Tongue (tissue), 2 donors: ENCODE measurements around the gene PTDSS2. TPM values are rescaled to one million over a fixed set of nuclear protein-coding genes. Genes with fewer than 3 reads are reported as not detected.
"Not testable (repeated sequence)": the region's sequence is repeated elsewhere in the genome, so short reads cannot be mapped to it uniquely, and the experiment has no call there.

Experiments
- DNase-seq: peaks from one replicate; pipeline ENCODE4 v3.0.0-alpha.2; 2015
- total RNA-seq: library from RNA; depleted of rRNA; stranded (reverse); fragments of >200 nt; gene quantifications from one replicate; pipeline ENCODE4 v1.2.3, GENCODE V29; 2014

Gene PTDSS2
- total RNA-seq, 1 donor from 2014 or later: 20.1 TPM

DNA sequence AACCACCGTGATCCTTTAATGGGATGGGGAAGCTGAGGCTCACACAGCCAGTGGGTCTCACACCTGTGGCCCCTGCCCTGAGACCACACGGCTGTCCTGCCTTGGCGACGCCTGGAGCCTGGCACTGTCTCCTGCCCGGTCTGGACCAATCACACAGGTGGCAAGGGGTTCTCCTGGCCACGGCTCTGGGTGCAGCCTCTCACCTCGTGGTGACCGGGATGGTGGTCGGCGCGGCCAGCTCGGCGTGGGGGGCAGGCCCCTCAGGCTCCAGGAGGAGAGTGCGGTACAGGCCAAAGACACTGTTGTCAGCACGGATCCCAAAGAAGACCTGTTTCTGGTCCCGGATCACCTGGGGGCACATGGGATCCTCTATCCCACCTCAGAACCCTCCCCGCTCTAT is 17.0 kb upstream of the PTDSS2 start:
- no peak for DNase-seq

DNA sequence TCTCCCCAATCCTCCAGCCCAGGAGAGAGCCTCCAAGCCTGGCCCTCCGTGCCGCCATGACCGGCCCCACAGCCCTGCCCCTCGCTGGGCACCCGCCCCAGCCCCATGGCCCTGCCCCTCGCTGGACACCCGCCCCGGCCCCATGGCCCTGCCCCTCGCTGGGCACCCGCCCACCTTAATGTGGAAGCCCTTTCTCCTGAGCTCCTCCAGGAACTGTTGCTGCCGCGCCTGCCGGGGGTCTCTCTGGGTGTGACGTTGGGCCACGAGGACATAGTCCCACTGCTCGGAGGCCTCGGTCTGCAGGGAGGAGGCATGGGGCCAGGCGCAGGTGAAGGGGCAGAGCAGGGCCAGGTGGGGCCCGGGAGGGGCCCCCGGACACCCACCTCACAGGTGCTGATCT is 16.4 kb upstream of the PTDSS2 start:
- DNase-seq: no peak

DNA sequence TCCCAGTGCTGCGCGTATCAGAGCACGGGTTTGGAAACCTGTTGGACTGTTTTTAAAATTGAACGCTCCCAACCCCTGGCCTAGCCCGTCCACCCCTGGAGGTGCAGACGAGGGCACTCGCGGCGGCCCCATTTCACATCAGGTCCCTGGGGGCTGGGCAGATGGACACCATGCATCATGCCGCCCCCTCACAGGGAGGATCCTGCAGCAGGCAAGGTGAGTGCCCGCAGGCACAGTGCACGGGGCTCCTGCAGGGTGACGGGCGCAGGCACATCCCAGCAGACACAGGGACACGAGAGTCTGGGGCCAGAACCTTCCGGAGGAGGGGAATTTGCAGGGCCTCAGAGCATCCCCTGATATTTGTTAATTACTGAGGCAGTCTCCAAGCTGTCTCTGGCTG is 15.6 kb upstream of the PTDSS2 start:
- no peak for DNase-seq

DNA sequence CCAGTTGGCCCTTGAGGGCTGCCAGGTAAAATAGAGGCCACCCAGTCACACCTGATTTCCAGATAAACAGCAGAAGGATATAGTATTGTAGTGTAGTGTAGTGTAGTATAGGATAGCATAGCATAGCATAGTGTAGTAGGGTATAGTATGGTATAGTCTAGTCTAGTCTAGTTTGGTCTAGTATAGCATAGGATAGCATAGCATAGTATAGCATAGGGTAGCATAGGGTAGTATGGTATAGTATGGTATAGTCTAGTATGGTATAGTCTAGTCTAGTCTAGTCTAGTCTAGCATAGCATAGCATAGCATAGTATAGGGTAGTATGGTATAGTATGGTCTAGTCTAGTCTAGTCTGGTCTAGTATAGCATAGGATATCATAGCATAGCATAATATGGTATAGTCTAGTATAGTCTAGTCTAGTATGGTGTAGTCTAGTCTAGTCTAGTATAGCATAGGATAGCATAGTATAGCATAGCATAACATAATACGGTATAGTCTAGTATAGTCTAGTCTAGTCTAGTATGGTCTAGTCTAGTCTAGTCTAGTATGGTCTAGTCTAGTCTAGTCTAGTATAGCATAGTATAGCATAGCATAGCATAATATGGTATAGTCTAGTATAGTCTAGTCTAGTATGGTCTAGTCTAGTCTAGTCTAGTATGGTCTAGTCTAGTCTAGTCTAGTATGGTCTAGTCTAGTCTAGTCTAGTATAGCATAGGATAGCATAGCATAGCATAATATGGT is 14.9 kb upstream of the PTDSS2 start:
- DNase-seq: not testable (repeated sequence)

DNA sequence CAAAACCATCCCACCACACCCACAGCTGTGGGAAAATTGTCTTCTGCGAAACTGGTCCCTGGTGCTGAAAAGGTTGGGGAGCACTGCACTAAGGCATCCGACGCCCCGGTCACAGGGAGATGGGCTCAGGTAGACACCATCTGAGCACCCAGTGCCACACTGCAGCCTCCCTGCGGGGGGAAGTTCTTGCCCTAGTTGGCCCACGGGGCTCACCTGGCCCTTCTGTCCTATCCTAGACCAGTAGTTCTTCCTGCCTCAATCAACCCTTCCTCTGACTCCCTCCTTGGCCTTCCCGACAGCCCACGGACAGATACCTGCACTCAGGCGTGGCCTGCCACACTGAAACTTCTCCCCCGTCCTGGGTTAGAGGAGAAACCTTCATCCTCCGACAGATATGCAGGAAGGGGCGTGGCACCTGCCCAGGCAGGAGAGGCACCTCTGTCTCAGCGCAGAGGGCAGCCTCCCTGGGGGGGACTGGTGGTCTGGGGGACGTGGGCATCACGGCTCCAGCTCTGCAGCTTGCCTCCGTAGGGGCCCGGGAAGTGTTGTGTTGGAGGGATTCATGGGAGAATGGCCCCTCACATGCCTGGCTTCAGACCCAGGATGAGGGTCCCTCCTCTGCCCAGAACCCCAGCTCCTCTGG is 12.7 kb upstream of the PTDSS2 start:
- no peak for DNase-seq

DNA sequence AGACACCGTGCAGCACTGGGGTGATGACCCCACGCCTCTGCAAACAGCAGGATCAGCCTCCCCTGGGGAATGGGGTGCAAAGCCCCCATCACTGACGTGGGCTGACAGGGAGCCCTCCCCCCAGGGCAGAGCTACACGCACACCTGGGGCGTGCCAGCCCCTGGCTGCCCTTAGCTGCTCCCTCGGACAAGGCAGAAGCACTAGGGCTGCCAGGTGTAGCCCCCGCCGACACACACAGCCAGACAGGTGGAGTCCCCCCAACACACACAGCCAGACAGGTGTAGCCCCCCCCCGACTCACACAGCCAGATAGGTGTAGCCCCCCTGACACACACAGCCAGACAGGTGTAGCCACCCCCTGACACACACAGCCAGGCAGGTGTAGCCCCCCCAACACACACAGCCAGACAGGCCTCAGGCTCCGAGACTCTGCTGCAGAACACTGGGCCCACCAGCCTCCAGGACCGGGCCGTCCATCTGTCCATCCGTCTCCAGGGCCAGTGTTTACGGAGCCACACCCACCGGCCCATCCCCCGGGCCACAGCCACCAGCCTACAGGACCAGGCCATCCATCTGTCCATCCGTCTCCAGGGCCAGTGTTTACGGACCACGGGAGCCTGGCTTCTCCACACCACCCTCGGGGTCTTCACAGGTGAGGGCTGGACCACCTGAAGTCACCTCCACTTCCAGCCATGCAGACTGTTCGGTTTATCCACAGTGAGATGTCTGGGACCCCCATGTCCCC is 11.8 kb upstream of the PTDSS2 start:
- DNase-seq: no peak

DNA sequence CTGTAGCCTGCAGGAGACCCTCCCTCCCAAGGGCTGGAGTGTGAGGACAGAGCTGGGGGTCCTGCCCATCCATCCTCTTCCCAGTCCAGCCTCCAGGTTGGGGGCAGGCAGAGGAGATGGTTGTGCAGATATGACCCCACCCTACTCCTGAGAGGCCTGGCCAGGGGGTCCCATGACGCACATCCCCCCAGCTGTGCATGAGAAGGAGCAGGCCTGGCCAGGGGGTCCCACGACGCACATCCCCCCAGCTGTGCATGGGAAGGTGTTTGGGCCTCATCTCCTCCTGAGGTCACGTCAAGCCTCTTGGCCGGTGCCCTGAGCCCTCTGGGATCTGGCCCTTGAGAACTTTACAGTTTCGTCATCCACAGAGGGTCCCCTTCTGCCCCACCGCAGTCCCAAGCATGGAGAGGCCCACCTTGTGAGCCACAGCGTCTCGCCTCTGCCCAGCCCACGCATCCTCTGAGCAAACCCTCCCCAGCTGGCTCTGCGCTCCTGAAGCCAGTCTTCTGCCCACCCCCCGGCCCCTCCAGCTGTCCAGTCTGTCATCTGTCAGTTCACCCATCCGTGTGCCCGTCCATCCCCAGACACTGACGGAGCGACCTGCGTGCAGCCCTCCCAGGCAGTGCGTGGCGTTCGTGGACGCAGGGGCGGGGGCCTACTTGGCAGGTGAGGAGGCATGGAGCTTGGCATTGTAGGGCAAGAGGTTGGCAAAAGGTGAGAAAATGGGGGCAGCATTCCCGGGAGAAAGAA is 10.6 kb upstream of the PTDSS2 start:
- DNase-seq: no peak

DNA sequence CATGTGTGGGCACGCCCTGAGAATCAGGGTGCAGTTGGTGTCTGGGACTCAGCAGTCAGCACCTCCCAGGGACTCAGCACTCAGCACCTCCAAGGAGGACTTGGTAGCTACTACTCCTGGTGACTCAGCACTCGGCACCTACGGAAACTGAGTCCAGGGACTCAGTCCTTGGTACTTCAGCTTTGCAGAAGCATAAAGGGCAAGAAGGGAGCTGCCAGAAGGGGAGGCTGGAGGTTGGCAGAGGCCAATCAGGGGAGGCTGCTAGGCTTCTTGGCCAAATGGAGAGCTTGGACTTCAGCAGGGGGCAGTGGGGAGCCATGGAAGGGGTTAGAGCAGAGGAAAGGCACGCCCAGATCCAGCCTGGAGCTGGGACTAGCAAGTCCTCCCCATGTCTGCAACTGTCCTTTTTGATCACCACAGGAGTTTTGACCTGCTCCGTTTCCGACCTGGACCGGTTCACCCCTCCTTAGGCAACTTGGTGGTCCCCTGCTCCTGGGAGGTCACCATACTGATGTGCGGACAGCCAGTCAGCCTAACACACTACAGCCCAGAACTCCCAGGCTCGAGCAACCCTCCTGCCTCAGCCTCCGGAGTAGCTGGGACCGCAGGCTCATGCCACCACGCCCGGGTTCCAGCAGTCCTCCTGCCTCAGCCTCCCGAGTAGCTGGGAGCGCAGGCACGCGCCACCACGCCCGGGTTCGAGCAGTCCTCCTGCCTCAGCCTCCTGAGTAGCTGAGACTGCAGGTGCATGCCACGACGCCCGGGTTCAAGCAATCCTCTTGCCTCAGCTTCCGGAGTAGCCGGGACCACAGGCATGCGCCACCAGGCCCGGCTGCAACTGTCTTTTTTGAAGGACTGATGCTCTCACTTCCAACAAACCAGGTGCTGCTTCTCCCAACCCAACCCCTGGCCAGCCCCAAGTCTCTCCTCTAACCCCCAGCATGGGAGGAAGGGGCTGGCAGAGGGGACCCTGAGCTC is 9.7 kb upstream of the PTDSS2 start:
- no peak for DNase-seq

DNA sequence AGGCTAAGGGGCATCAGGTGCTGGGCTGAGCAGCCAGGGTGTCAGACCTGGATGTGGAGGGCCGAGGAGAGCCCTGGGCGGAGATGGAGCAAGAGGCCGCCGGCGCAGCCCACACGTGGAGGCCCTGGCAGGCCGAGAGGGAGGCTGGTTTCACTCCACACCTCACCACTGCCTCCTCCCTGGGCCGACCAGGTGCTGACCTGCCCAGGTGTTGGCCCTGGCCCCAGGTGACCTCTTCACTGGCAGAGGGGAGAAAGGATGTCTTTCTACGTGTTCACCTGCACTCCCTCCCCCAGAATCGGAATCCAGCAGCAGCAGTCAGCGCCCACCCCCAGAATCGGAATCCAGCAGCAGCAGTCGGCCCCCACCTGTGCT is 9.0 kb upstream of the PTDSS2 start:
- no peak for DNase-seq

DNA sequence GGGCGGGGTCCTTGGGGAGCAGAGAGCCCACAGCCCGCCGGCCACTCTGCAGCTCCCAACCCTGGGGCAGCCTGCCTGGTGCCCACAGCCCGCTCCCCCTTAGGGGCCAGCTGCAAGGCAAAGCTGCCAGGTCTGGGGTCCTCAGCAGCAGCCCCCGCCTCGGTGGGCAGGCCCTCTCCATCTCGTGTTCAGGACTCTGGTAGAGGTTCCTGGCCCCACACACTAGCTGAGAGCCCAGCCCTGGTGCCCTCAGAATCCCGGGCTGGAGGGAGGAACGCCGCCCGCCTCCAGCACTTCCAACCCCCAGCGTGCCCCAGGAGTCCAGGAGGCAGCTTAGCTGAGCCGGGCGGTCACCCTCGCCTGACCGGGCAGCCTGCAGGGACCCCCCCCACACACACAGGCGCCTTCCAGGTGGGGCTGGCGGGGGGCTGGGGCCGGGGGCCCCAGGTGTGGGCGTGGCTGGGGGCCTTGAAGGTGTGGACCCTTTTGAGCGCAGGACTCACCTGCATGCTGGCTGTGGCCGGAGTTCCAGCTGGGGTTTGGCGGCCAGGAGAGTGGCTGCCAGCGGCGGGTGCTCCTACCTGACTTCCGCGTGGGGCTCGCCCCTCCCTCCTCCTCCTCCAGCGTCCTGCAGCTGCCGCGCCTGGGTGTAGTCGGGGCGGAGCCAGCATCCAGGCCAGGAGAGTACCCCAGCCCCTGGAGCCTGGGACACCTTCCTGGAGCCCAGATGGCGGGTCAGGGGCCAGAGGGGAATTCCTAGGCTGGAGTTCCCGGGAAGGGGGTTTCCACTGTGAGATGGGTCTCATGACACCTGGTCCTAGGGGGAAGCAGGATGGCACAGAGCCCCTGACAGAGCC is 8.4 kb upstream of the PTDSS2 start, which contains the start of gene ANO9:
ANO9 (minus strand) TSS at position 594 of the 857 bp plus-strand sequence; CDS start at position 509, 85 bp downstream.
- DNase-seq: no peak

DNA sequence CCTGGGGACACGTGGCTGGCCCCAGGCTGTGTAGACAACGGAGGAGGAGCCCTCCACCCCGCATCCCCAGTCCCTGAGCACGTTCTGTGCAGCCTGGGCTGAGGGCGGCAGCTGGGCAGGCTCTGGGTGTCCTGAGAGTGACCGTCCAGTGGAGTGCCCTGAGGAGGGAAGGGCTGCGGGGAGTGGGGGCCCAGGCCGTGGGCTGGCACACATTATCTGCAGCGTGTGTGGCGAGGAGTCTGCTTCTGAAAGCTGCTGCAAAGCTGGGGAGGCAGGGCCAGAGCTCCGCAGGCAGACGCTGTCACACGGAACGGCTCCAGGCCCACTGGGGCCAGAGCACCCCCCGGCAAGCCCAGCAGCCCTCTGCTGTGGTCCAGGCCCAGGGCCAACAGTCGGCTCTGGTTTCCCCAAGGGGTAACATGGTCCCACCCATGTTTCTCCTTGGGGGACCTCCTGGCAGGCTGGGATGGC is 7.4 kb upstream of the PTDSS2 start:
- DNase-seq: no peak

DNA sequence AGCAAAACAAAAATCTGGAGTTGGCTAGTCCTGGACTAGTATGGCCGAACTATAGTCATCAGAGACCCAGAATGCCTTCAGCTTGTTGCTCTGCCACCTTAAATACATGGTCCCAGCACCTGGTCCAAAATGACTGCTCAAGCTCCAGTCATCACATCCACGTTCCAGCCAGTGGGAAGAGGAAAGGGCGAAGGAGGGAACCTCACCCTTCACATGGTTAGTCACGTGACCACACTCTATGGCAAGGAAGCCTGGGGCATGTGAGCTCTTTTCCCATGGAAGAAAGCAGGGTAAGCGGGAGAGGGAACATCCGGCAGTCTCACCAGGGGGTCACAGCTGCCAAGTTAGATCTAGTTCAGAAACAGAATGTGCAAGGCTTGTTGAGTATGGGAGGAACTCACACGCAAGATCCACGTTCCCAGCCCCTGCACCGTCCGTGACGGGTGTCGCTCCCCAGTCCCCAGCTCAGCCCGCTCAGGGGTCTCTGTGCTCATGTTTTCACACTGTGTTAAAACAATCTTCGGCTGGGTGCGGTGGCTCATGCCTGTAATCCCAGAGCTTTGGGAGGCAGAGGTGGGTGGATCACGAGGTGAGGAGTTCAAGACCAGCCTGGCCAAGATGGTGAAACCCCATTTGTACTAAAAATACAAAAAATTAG is 6.4 kb upstream of the PTDSS2 start:
- no peak for DNase-seq

DNA sequence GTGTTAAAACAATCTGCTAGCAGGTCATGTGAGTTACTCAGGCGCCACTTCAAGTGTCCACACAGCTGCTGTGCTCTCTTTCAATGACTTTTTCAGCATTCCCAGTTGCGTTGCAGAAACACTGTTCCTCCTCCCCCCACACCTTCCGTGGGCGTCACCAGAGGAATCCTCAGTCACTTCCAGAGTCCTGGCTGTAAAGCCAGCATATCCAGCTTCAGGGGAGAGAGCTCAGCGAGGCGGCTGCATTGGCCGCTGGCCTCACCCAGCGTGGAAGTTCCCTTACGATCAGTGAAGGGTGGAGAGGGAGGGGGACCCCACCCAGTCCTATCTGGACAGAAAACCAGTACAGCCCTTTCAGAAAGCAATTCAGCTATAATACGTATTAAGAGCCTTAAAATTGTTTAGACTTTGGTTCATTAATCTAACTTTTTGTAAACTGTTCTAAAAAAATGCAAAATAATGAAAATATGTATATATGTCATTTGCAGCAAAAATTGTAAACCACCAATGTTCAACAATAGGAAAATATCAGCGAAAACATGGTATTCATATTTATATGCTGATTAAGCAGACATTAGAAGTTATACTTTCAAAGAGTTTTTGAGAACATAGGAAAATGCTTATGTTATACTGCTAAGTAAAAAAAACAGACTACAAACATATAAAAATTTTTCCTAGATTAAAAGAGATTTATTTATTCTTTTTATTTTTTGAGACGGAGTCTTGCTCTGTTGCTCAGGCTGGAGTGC is 5.5 kb upstream of the PTDSS2 start:
- DNase-seq: peak; percentile 57

DNA sequence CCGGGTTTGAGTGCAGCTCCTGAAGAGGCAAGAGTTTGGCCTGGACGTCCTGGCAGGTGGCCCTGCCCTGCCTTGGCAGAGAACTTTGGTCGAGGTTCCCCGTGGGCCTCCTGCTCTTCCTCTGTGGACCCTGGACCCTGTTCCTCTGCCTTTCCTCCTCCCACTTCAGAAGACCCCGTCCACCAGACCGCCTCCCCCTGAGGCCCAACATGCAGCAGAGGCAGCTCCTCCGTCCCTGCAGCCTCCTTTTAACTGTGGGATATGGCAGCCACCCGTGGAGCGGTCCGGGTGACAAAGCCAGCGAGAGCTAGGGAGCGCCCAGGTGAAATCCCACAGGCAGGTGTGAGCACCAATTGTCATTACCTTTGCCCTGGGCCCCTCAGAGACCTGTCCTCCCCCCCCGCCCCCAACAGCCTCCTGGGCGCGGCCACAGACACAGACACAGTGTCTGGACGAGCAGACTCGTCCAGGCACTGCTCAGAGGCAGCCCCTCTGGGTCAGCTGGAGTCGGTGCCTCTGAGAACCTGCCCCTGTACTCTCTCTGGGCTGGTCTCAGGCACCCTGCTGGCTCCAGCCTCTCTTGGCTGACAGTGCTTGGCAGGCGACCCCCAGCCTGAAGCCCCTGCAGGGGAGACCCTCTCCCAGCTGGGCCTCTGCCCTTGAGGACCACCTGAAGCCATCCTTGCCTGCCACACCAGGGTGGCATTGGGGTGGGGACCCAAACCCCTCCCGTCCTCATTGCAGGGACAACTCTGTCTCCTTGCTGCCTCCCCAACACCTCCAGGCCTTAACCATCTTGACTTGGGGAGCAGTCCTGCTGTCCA is 4.1 kb upstream of the PTDSS2 start:
- no peak for DNase-seq

DNA sequence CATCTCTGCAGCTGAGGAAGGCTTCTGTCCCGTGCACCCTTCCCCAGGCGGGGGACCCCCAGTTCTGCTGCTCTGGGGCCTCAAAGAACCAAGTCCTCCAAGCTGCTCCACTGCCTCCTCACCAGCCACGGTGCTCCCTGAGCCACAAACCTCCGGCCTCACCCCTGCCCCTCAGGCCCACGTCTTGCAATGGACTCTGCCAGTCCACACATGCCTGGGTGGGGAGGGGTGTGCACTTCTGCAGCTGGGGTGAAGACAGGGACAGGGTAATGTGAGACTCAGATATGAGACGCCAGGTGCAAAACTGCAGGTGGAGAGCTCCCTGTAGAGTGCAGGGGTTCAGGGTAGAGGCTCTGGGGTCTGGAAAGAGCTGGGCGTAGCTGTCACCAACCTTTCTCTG is 3.2 kb upstream of the PTDSS2 start:
- peak; percentile 68 for DNase-seq

DNA sequence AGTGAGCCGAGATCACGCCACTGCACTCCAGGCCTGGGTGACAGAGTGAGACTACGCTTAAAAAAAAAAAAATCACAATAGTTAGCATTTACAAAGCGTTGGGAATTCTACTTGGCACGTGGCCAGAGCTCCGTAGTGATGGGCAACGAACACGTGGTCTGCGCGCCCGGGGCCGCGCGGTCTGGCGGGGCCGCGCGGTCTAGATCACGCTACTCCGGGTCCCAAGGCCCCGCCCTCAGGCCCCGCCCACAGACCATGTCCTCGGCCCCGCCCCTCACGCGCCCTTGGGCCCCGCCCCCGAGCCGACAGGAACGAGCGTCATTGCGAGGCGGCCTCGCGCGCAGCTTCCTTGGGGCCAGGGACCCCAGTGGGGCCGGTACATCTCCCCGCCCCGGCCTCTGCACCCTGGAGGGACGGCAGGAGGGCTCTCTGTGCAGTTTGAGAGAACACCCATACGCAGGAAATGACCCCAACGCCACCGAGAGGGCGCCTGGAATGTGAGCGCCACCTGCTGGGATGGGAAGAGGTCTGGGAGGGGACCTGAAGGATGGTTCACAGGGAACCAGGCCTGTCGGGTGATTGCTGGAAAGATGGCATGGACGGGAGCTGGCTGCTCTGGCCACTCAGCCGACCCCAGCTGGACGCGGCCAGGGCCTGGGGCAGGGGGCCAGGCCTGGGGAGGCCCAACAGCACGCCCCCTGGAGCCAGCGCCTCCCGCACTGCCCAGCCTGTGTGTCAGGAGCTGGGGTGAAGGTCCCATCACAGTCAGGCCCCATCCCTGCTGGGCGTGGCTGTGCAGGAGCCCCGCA is 2.0 kb upstream of the PTDSS2 start:
- peak; percentile 97 for DNase-seq
